IPS-15b (cell line): ENCODE measurements around the gene LHX5.

Experiments used
- H3K27me3 ChIP-seq: one replicate; pipeline ENCODE4 v1.6.1; 2013; ENCODE audit warnings: low read length; ENCODE audit not compliant: control insufficient read depth, insufficient read depth
- H3K36me3 ChIP-seq: one replicate; pipeline ENCODE4 v1.6.1; 2013; ENCODE audit warnings: low read length; ENCODE audit not compliant: control insufficient read depth, insufficient read depth
- H3K4me1 ChIP-seq: one replicate; pipeline ENCODE4 v1.6.1; 2013; ENCODE audit warnings: mild to moderate bottlenecking, low read length; ENCODE audit not compliant: control insufficient read depth, insufficient read depth
- H3K4me3 ChIP-seq: one replicate; pipeline ENCODE4 v1.5.1; 2013; ENCODE audit warnings: low read depth, low read length
- H3K9ac ChIP-seq: one replicate; pipeline ENCODE4 v1.6.1; 2013; ENCODE audit warnings: low read depth, mild to moderate bottlenecking, low read length
- H3K9me3 ChIP-seq: one replicate; pipeline ENCODE4 v1.6.1; 2013; ENCODE audit warnings: mild to moderate bottlenecking, low read length; ENCODE audit not compliant: control insufficient read depth, insufficient read depth

Gene LHX5

DNA sequence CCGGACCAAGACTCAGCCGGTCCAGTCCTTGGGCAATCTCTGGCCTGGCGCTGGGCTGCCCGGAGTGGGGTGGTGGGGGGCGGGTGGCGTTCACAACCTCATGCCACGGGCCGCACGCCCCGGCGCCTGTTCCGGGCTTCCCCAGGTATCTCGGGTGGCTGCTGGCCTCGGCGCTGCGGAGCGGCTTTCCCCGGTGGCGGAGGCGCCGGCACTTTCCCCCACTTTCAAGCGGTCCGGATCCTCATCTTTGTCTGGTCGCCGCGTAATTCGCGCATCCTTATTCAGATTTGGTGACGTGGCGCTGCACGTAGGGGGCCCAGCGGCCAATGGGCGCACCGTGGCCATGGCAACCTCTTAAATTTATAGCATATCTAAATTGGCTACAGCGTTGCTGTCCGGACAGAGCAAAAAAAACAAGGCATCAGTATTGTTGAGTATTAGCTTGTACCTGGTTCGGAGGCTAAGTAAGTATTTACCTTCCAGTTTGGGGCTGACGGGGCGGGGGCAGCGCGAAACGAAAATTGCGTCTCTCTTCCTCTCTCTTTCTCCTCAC lies at the start of gene LHX5:
TSS of gene LHX5 (minus strand) at position 253 of the 553 bp plus-strand sequence. CDS start 373 bp downstream, outside the sequence.
- Histone ChIP-seq H3K27me3 (peaks cover 96% of the 10 kb centered on the region), H3K36me3 (no peaks in the 10 kb centered on the region), H3K4me3 (peak within 1 kb of the TSS; percentile 65), H3K9ac (no peak within 1 kb of the TSS), H3K4me1 (peaks cover 15% of the 10 kb centered on the region), H3K9me3 (no peaks in the 10 kb centered on the region)

DNA sequence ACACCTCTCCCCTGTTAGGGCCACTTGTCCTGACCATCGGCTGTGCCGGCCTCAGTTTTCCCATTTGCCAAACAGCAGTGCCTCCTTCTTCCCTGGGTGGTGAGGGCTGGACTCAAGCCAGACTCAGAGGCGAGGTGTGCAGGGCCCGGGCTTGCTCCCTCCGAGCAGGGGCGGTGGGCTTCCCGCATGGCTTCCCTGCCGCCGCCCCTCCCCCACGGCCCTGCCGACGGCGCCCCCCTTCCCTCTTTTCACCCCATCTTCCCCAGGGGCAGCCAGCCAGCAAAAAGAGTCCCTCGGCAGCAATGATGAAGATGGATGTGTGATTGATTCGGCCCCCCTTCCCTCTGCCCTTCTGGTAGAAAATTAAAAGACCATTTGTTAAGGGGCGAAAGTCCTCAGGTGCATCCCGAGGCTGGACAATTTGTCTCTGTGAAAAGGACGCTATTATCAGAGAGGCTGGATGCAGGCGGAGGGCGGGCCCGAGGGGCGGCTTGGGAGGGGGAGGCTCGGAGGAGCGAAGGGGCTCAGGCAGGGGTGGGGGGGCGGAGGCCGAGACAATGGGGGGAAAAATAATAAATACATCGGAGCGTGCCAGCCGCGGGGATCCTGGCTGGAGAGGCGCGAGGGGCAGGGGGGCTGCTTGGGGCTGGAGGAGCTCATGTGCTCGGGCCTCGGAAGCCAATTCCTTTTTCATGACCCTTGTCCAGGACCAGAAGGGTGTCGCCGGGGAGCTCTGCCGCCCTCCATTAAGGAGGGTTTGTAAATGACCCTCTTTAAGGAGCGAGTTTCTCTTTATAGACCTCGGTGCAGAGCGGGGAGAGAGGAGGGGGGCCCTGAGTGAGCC lies 48.0 kb upstream of the LHX5 start:
- peaks cover 40% of the 10 kb centered on the region for H3K27me3 ChIP-seq
- peak overlapping the region; percentile 35 for H3K4me3 ChIP-seq
- H3K36me3 ChIP-seq, result no peaks in the 10 kb centered on the region
- H3K4me1 ChIP-seq, result peaks cover 9% of the 10 kb centered on the region
- H3K9me3 ChIP-seq, result no peaks in the 10 kb centered on the region
- no peak overlapping the region for H3K9ac ChIP-seq

DNA sequence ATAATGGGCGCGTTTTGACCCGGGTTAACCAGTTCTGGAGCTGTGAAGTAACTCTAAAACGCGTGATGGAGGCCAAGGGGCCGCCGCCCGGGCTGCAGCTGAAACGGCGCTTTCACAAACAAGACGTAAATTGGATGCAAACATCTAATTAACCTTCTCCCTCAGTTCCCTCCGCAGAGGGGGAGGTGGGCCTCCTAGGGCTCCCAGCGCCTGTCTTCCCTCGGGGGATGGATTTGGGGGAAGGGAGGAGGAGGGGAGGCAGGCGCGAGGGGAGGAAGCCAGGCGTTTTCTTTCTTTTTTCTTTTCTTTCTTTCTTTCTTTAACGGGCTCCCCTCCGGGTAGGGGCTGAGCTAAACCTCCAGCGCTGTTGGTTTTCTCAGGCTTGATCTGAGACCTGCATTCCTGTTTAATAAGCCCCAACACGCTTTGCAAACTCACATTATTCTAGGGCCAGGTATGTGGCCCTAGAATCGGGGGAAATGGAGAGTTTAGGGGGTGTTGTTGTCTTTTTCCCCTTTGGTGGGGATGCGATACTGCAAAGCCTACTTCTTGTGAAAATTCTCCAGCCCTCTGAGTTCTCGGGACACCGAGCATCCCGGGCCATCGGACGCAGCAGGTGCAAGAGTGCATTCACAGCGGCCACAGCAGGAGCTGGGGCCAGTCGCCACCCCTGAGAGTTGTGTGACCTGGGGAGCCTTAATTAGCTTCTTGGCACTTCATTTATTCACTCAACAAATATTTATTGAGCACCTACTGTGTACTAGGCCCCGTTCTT lies 43.6 kb upstream of the LHX5 start:
- Histone ChIP-seq H3K36me3 (no peaks in the 10 kb centered on the region), H3K4me1 (peaks cover 22% of the 10 kb centered on the region), H3K4me3 (peak overlapping the region; percentile 49), H3K9me3 (no peaks in the 10 kb centered on the region), H3K9ac (no peak overlapping the region), H3K27me3 (peaks cover 50% of the 10 kb centered on the region)

- Histone ChIP-seq H3K36me3 (no peaks in the 10 kb centered on the region), H3K9ac (no peak overlapping the region), H3K9me3 (no peaks in the 10 kb centered on the region), H3K4me1 (peaks cover 22% of the 10 kb centered on the region), H3K27me3 (peaks cover 53% of the 10 kb centered on the region), H3K4me3 (peak overlapping the region; percentile 49)
Measured at GRCh38 chr12:113514602-113515001, 42.9 kb upstream of the LHX5 start.

- H3K4me3 ChIP-seq, result no peak overlapping the region
- peaks cover 22% of the 10 kb centered on the region for H3K4me1 ChIP-seq
Measured at GRCh38 chr12:113512568-113512967, 40.9 kb upstream of the LHX5 start.

DNA sequence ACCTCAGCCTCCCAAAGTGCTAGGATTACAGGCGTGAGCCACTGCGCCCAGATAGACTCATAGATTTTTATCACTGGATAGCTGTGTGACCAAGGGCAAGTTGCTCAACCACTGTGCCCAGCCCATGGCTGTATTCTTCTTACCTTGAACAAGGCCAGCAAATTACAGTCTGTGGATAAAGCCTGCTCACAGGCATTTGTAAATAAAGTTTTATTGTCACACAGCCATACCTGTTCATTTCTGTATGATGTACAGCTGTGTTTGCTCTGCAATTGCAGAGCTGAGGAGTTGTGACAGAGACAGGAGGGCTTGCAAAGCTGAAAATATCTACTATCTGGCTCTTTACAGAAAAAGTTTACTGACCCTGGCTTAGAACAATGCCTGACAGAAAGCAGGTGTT lies 35.2 kb upstream of the LHX5 start:
- no peaks in the 10 kb centered on the region for H3K36me3 ChIP-seq
- H3K9ac ChIP-seq, result no peak overlapping the region
- H3K4me3 ChIP-seq, result no peak overlapping the region
- H3K9me3 ChIP-seq, result no peaks in the 10 kb centered on the region
- H3K4me1 ChIP-seq, result peaks cover 7% of the 10 kb centered on the region
- peaks cover 13% of the 10 kb centered on the region for H3K27me3 ChIP-seq

More at GRCh38 chr12:113512568-113512967, 40.9 kb upstream of the LHX5 start:
- Histone ChIP-seq H3K27me3 (peaks cover 34% of the 10 kb centered on the region), H3K9me3 (no peaks in the 10 kb centered on the region), H3K36me3 (no peaks in the 10 kb centered on the region), H3K9ac (no peak overlapping the region)

DNA sequence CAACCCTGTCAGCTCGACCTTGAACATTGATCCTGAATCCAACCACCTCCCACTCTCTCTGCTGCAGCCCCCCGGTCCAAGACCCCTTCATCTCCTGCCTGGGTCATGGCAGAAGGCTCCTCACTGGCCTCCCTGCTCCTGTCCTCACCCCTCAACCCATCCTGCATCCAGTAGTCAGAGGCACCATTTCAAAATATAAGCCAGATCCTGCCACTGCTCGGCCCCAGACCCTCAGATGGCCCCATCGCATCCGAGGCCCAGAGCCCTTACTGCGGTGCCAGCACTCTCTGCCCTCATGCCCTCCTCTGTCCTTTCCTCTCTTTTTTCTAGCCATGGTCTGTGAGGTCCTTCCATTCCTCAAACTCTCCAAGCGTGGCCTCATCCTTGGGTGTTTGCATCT lies 34.3 kb upstream of the LHX5 start:
- Histone ChIP-seq H3K9ac (no peak overlapping the region), H3K27me3 (peaks cover 7% of the 10 kb centered on the region), H3K9me3 (no peaks in the 10 kb centered on the region), H3K4me3 (no peak overlapping the region), H3K36me3 (no peaks in the 10 kb centered on the region), H3K4me1 (peaks cover 13% of the 10 kb centered on the region)

GRCh38 chr12:113504917-113505316 lies 33.2 kb upstream of the LHX5 start:
- no peaks in the 10 kb centered on the region for H3K36me3 ChIP-seq
- peaks cover under 1% of the 10 kb centered on the region for H3K27me3 ChIP-seq
- H3K4me1 ChIP-seq, result peaks cover 20% of the 10 kb centered on the region
- H3K4me3 ChIP-seq, result no peak overlapping the region
- no peaks in the 10 kb centered on the region for H3K9me3 ChIP-seq
- no peak overlapping the region for H3K9ac ChIP-seq

- Histone ChIP-seq H3K4me1 (peaks cover 20% of the 10 kb centered on the region), H3K36me3 (no peaks in the 10 kb centered on the region), H3K27me3 (no peaks in the 10 kb centered on the region), H3K4me3 (peak overlapping the region; percentile 16), H3K9me3 (no peaks in the 10 kb centered on the region), H3K9ac (peak overlapping the region; percentile 32)
Measured at GRCh38 chr12:113500782-113501311, 29.2 kb upstream of the LHX5 start.

- H3K27me3 ChIP-seq, result no peaks in the 10 kb centered on the region
- no peaks in the 10 kb centered on the region for H3K36me3 ChIP-seq
- H3K4me1 ChIP-seq, result peaks cover 20% of the 10 kb centered on the region
- no peaks in the 10 kb centered on the region for H3K9me3 ChIP-seq
- peak overlapping the region; percentile 32 for H3K9ac ChIP-seq
- H3K4me3 ChIP-seq, result peak overlapping the region; percentile 16
Measured at GRCh38 chr12:113500306-113500675, 28.6 kb upstream of the LHX5 start.

DNA sequence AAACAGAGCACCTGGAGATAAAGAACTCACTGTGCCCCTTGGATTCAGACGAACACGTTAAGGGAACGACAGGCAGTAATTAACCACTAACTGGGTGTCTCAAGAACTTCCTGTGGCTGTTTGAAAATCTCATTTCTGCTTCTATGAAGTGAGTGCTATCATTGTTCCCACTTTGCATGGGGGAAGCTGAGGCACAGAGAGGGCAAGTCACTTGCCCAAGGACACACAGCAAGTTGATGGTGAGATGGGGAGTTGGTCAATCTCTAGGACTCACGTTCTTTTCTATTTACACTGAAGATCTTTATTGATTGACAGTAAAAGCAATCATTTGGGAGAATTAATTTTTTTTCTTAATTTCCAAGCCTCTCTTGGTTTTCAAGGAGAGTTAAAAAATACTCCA lies 26.8 kb upstream of the LHX5 start:
- H3K4me1 ChIP-seq, result peaks cover 20% of the 10 kb centered on the region
- H3K4me3 ChIP-seq, result no peak overlapping the region
- no peaks in the 10 kb centered on the region for H3K9me3 ChIP-seq
- H3K36me3 ChIP-seq, result no peaks in the 10 kb centered on the region
- H3K9ac ChIP-seq, result no peak overlapping the region
- H3K27me3 ChIP-seq, result no peaks in the 10 kb centered on the region
